DMS53 treated with DMSO at 0.1 percent for 48 hours (cell line): Measurements from ENCODE around the gene CDH6.

Experiments used
- DNase-seq: peaks from one replicate; lab custom pipeline; 2025; ENCODE audit not compliant: unreplicated experiment; lab: John Stamatoyannopoulos, UW

The CDH6 gene

DNA sequence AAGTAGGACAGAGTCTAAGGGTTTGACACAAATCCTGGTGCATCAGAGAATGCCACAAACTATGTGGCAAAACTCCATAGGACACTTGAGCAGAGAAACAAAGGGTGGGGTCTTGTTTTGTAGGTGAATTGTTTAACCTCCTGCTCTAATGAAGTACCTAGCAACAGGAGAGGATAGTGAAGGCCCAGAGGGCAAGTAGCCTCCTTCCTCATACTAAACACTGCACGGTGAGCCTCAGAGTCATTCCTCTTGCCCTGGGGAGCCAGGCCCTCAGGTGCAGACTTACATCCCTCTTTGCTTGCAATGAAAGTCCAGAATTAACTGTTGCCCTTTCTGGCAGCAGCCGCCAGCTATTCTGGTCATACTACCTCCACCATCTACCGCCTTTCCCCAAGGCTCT, 172.3 kb downstream of the CDH6 start:
- DNase-seq = no peak

GRCh38 chr5:31366941-31367340, 173.5 kb downstream of the CDH6 start:
- DNase-seq = no peak

GRCh38 chr5:31372124-31372523, 178.6 kb downstream of the CDH6 start:
- DNase-seq = no peak

DNA sequence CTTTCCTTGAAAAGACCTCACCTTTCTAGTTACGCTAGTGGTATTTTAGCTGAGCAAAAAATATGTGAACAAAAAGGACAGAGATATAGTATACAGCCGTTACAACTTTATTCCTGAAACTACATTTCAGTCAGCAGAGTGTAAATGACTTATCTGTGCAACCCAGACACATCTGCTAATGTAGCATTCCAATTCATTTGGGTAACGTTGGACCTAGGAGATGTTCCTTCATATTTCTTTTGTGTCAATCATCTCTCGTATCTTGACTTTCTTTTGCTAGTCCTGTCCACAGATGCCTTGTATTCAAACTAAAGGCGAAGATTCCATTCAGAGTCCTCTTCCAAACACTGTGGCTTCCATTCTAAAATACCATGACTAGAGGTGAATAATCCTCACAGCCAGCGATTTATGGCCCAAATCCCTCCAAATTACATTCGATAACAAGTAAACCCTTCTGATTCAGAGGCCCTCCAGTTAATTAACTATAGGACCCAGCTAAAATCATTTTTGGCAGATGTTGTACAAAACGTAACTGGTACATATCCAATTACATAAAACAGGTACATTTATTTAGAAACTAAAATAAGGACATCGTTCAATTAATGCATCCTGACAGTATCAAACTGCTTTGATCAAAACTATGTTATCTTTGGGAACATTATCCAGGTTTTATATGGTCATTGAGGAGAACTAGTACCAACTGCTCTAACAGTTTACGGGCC, 182.7 kb downstream of the CDH6 start:
- no peak for DNase-seq

GRCh38 chr5:31377274-31377946, 183.9 kb downstream of the CDH6 start:
- no peak for DNase-seq

- DNase-seq = no peak
These were observed 184.7 kb downstream of the CDH6 start for GRCh38 chr5:31378136-31378535.
